GM21447 (cell line): ENCODE measurements around the gene CCDC40.

Experiments used
- ATAC-seq: cut with Tn5 transposase; IDR thresholded peaks from one replicate; pipeline ENCODE4 v1.9.1; 2021; ENCODE audit not compliant: unreplicated experiment

The CCDC40 gene

GRCh38 chr17:80000981-80001775, 35.3 kb upstream of the CCDC40 start:
- ATAC-seq: no peak

- ATAC-seq: no peak
Measured at GRCh38 chr17:80002070-80002641, 34.3 kb upstream of the CCDC40 start.

- no peak for ATAC-seq
Measured at GRCh38 chr17:80002690-80003490, 33.6 kb upstream of the CCDC40 start.

- no peak for ATAC-seq
Measured at GRCh38 chr17:80003969-80004368, 32.5 kb upstream of the CCDC40 start.

- no peak for ATAC-seq
Measured at GRCh38 chr17:80005360-80006338, 30.8 kb upstream of the CCDC40 start.

DNA sequence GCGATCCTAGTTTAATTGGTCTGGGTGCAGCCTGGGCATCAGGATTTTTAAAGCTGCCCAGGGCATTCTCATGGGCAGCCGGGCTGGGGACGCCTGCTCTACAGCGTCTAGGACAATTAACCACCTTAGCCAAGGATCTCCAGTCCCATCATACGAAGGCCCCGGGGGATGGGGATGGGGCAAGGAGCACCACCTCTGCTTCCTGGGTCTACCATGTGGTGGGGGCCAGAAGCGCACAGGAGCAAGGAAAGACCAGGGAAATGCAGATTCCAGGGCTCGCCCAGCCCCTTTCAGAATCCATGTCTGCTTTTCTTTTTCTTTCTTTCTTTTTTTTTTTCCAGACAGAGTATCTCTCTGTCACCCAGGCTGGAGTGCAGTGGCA, 30.1 kb upstream of the CCDC40 start:
- no peak for ATAC-seq

DNA sequence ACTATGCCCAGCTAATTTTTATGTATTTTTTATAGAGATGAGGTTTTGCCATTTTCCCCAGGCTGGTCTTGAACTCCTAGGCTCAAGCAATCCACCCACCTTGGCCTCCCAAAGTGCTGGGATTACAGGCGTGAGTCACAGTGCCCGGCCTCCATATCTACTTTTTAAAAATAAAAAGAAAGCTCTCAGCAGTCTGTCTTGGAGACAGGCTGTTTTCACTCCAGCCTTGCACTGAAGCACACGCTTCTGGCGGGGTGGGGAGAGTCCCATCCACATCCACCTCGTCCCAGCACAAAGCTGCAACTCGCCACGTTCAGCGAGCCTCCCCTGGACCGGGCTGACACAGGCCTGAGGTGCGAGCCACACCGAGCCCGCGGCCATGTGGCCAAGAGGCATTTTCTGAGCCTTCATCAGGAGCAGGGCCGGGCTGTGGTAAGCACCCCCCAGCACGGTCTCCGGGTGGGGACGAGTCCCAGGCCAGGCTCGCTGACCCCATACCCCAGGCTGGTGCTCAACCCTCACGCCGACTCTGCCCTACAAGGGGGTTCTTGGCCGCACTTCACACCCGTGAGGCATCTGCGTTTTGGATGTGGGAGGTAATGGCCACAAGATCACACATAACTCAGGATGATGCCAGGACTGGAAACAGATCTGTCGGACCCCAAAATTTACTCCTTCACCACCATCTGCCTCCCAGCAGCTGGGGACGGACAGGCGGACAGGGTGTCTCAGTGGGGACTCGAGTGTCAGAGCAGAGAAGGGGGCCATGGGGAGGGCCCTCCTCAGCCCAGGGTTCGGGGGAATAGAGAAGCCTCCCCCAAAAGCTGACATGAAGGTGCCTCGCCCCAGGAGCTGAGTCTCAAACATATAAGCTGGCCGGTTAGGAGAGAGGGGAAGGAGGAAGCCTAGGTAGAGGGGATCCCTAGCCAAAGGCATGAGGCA, 29.4 kb upstream of the CCDC40 start:
- no peak for ATAC-seq

GRCh38 chr17:80007939-80008338, 28.5 kb upstream of the CCDC40 start:
- no peak for ATAC-seq

DNA sequence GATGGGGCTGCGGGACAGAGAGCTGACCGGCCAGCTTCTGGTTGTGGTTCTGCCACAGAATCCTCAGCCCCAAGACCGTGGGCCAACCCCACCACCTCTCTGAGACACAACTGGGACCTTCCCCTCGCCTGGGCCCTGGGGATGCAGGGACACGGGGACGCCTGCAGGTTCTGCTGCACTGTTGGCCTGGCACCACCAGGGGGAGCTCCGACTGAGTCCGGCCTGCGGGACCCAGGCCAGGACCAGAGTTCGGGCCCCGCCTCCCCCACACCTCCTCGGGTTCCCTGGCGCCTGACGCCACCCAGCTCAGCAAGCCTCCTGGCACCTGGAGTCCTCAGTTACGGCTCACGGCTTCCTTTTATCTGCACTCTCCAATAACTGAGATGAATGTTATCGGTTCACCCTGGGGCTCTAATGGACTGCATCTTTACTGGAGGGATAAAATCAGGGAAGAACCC, 28.0 kb upstream of the CCDC40 start:
- no peak for ATAC-seq

DNA sequence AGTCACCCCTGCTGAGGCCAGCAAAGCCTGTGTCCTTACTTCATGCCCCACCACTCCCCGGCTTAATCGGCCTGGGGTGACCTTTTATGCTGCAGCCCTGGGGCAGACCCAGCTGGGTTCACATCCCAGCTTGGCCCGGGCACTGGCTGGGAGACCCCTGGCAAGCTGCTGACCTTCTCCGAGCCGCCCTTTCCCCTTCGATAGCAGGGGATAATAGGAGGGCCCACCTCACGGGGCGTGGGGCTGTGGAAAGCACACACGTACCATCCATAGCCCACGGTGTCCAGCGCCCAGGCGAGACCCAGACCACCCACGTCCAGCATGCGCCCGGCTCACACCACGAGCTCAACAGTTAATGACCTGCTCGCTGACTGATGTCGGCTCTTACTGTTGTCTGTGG, 27.6 kb upstream of the CCDC40 start:
- no peak for ATAC-seq

- ATAC-seq: no peak
Measured at GRCh38 chr17:80009391-80010282, 26.8 kb upstream of the CCDC40 start.

DNA sequence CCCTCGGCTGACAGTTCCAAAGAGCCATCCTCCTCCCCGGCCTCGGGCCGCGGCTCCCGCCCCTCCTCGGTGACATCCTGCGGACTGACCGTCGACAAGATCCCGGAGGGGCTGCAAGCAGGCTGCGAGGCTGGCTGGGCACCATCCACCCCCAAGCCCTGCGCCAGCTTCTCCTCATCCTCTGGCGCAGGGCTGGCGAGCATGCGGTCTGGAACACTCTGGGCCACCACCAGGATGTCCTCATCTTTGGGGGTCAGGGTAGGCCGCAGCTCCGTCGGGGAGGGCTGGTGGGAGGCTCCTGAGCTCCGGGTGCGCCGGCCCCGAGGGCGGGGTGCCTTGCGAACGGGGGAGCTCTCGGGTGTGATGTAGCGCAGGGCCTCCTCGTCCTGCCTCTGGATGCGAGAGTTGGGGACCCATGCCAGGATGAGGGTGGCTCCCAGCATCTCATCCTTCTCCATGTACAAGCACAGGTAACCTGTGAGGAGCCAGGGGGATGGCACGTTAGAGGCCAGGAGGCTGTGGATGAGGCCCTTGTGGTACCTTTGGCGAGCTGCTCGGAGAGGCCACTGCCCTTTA, 26.1 kb upstream of the CCDC40 start:
- no peak for ATAC-seq

GRCh38 chr17:80011989-80012555, 24.4 kb upstream of the CCDC40 start:
- ATAC-seq: no peak

DNA sequence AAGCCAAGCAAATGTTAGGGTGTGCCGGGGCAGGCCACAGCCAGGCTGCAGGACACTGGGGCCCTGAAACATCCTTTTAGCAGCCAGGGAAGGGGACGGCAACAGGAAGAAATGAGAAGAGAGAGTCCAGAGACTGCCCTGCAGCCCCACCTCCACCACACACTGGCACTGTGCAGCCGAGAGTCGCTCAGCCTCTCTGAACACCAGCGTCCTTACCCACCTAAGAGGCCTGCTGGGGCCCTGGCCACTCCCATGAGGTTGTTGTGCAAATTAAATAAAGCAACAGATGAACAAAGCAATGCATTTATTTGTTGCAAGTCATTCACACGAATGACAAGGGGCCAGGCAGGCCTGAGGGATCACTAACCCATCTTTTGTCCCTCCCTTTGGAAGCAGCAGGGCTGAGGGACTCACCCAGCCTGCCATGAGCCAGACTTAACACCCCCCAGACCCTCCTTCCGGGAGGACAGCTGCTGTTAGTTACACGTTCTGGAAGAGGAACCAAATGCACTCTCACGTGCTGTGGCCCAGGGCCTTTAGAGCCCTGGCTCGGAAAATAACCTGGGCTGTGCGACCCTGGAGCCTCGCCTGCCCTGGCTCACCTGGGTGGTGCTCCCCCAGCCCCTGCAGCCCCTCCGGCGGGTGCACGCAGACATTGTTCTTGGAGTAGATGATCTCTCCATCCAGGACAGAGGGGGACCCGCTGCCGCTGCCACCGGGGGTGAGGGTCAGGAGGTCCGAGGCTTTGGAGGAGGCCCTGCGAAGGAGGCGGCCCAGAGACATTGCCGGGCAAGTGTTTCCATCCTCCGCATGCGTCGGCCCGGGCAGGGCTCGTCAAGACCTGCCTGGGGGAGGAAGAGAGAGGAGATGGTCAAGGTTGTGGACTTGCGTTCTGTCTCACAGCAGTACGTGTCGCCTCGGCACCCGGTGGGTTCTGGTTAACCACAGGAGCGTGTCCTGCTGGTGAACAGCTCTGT, 23.4 kb upstream of the CCDC40 start:
- no peak for ATAC-seq

DNA sequence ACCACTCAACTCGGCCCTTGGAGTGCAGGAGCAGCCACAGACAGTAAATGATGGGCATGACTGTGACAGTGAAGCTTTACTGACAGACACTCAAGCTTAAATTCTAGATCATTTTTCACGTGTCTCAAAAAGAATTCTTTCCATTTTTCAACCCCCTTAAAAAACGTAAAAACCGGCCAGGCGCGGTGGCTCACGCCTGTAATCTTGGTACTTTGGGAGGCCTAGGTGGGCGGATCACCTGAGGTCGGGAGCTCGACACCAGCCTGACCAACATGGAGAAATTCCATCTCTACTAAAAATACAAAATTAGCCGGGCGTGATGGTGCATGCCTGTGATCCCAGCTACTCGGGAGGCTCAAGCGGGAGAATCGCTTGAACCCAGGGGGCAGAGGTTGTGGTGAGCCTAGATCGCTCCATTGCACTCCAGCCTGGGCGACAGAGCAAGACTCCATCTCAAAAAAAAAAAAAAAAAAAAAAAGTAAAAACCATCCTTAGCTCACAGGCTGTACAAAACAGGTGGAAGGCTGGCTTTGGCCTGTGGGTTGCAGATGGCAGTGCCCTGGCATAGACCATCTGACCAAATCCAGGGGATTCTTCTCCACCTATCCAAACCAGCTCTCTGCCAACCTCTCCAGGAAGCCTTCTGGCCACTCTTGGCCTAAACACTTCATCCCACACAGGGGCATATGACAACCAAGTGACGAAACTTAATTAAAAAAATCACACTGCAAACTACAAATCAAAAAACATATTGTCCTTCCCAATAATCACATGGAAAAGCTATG, 19.0 kb upstream of the CCDC40 start:
- ATAC-seq: no peak
